ENCODE data around the gene EMD.
"Not testable (repeated sequence)": the region's sequence is repeated elsewhere in the genome, so short reads cannot be mapped to it uniquely, and the experiment has no call there.

The EMD gene

GRCh38 chrX:154378799-154379568 is at the start of gene EMD:
TSS of gene EMD (plus strand) at chrX:154379295. CDS start at chrX:154379485, 190 bp downstream.
- peak; percentile 94 to 95 for DNase-seq

- DNase-seq: no peak
These were observed 46.5 kb upstream of the EMD start for GRCh38 chrX:154332561-154332960.

GRCh38 chrX:154333116-154333515 is 46.0 kb upstream of the EMD start:
- no peak for DNase-seq

GRCh38 chrX:154333837-154334271 is 45.2 kb upstream of the EMD start:
- DNase-seq: no peak

GRCh38 chrX:154334496-154334895 is 44.6 kb upstream of the EMD start:
- DNase-seq: peak; percentile 46 to 55

- not testable (repeated sequence) for DNase-seq
These were observed 37.4 kb upstream of the EMD start for GRCh38 chrX:154341399-154342298.

GRCh38 chrX:154343063-154343462 is 36.0 kb upstream of the EMD start:
- not testable (repeated sequence) for DNase-seq

- not testable (repeated sequence) for DNase-seq
These were observed 35.5 kb upstream of the EMD start for GRCh38 chrX:154343620-154344019.

- no peak for DNase-seq
These were observed 31.0 kb upstream of the EMD start for GRCh38 chrX:154348114-154348531.

GRCh38 chrX:154348646-154349358 is 30.3 kb upstream of the EMD start:
- no peak for DNase-seq

GRCh38 chrX:154349359-154349935 is 29.6 kb upstream of the EMD start:
- no peak for DNase-seq

- no peak for DNase-seq
These were observed 29.1 kb upstream of the EMD start for GRCh38 chrX:154349979-154350378.

- DNase-seq: no peak
These were observed 28.5 kb upstream of the EMD start for GRCh38 chrX:154350429-154351182.

- DNase-seq: no peak
These were observed 27.7 kb upstream of the EMD start for GRCh38 chrX:154351183-154352011.

GRCh38 chrX:154352012-154352401 is 27.1 kb upstream of the EMD start:
- no peak for DNase-seq

- DNase-seq: no peak
These were observed 26.6 kb upstream of the EMD start for GRCh38 chrX:154352466-154352865.

- no peak for DNase-seq
These were observed 25.8 kb upstream of the EMD start for GRCh38 chrX:154353172-154353843.

GRCh38 chrX:154354013-154354412 is 25.1 kb upstream of the EMD start:
- DNase-seq: no peak

GRCh38 chrX:154354516-154354915 is 24.6 kb upstream of the EMD start:
- DNase-seq: no peak

GRCh38 chrX:154355094-154355775 is 23.9 kb upstream of the EMD start:
- no peak for DNase-seq

Data from stimulated activated CD4-positive, alpha-beta T cell treated with anti-CD3 and anti-CD28 coated beads, Interleukin-2, amount 100 ng/mL, for 24 hours (primary cell).